Neural cell (in vitro differentiated cells): ENCODE data around the gene CLNK. TPM values are rescaled to one million over a fixed set of nuclear protein-coding genes. Genes with fewer than 3 reads are reported as not detected.

Experiments
- H2AFZ ChIP-seq: fragments of 200-600, 300-800 bp; sonication (generic), shearing (Covaris generic); 2 replicates; pipeline ENCODE4 v1.6.0; 2014; ENCODE audit warnings: low read depth, mild to moderate bottlenecking, antibody characterized with exemption, low read length, moderate library complexity
- H3F3A ChIP-seq: fragments of 200-600 bp; shearing (Covaris generic); 2 replicates; pipeline ENCODE4 v1.6.1; 2016; ENCODE audit warnings: mild to moderate bottlenecking, moderate library complexity, mixed read lengths, antibody characterized with exemption, low read length; ENCODE audit not compliant: insufficient read depth, poor library complexity, severe bottlenecking
- H3K27ac ChIP-seq: fragments of 200-600, 300-800 bp; sonication (generic), shearing (Covaris generic); 2 replicates; pipeline ENCODE4 v1.5.1; 2014; ENCODE audit warnings: mild to moderate bottlenecking, low read length, moderate library complexity
- H3K27me3 ChIP-seq: fragments of 300-800, 200-600 bp; sonication (generic), shearing (Covaris generic); 2 replicates; pipeline ENCODE4 v1.6.0; 2014; ENCODE audit warnings: mild to moderate bottlenecking, low read depth, low read length, moderate library complexity; ENCODE audit not compliant: insufficient read depth
- H3K36me3 ChIP-seq: fragments of 300-800, 200-600 bp; sonication (generic), shearing (Covaris generic); 2 replicates; pipeline ENCODE4 v1.5.1; 2014; ENCODE audit warnings: mild to moderate bottlenecking, antibody characterized with exemption, low read length, moderate library complexity; ENCODE audit not compliant: insufficient read depth
- H3K4me2 ChIP-seq: fragments of 300-800, 200-600 bp; sonication (generic), shearing (Covaris generic); 2 replicates; pipeline ENCODE4 v1.6.0; 2014; ENCODE audit warnings: mild to moderate bottlenecking, low read length
- H3K4me3 ChIP-seq: fragments of 300-800, 200-600 bp; sonication (generic), shearing (Covaris generic); 2 replicates; pipeline ENCODE4 v1.5.1; 2014; ENCODE audit warnings: mild to moderate bottlenecking, low read length, moderate library complexity
- H3K79me2 ChIP-seq: fragments of 200-600 bp; shearing (Covaris generic); replicated peaks from 2 replicates; pipeline ENCODE4 v1.6.0; 2014; ENCODE audit warnings: mild to moderate bottlenecking, low read length, moderate library complexity; ENCODE audit not compliant: insufficient read depth
- H3K9ac ChIP-seq: fragments of 300-800, 200-600 bp; sonication (generic), shearing (Covaris generic); 2 replicates; pipeline ENCODE4 v1.6.1; 2016; ENCODE audit warnings: mild to moderate bottlenecking, low read length, mixed read lengths
- H3K9me2 ChIP-seq: fragments of 200-600 bp; shearing (Covaris generic); 2 replicates; pipeline ENCODE4 v1.6.1; 2016; ENCODE audit warnings: mild to moderate bottlenecking, low read length, mixed read lengths; ENCODE audit not compliant: insufficient read depth
- H3K9me3 ChIP-seq: fragments of 200-600, 300-800 bp; sonication (generic), shearing (Covaris generic); 2 replicates; pipeline ENCODE4 v1.6.1; 2016; ENCODE audit warnings: mild to moderate bottlenecking, mixed run types, low read length, moderate library complexity, mixed read lengths
- H4K20me1 ChIP-seq: fragments of 200-600 bp; shearing (Covaris generic); 2 replicates; pipeline ENCODE4 v1.6.1; 2016; ENCODE audit warnings: mild to moderate bottlenecking, mixed run types; ENCODE audit not compliant: insufficient read depth
- CTCF ChIP-seq: fragments of 450-650 bp; IDR thresholded peaks from 2 replicates; pipeline ENCODE4 v1.5.1; 2014; ENCODE audit warnings: antibody characterized with exemption, mild to moderate bottlenecking, moderate library complexity; ENCODE audit not compliant: poor library complexity, severe bottlenecking
- EZH2 ChIP-seq: fragments of 200-600, 300-800 bp; shearing (Covaris generic), sonication (generic); IDR thresholded peaks from 2 replicates; pipeline ENCODE4 v1.6.1; 2014; ENCODE audit warnings: antibody characterized with exemption, low read length, borderline replicate concordance, mild to moderate bottlenecking; ENCODE audit not compliant: insufficient read depth, poor library complexity, severe bottlenecking
- MXI1 ChIP-seq: fragments of 450-650 bp; conservative IDR thresholded peaks from 2 replicates; pipeline ENCODE4 v1.6.1; 2014; ENCODE audit warnings: antibody characterized with exemption, mild to moderate bottlenecking; ENCODE audit not compliant: poor library complexity, severe bottlenecking
- RAD21 ChIP-seq: fragments of 450-650 bp; conservative IDR thresholded peaks from 2 replicates; pipeline ENCODE4 v1.6.1; 2014; ENCODE audit warnings: antibody characterized with exemption, mild to moderate bottlenecking, moderate library complexity
- REST ChIP-seq: IDR thresholded peaks from 2 replicates; pipeline ENCODE4 v1.6.1; 2012; ENCODE audit warnings: borderline replicate concordance
- SMC3 ChIP-seq: fragments of 450-650 bp; conservative IDR thresholded peaks from 2 replicates; pipeline ENCODE4 v1.6.1; 2014; ENCODE audit warnings: antibody characterized with exemption, mild to moderate bottlenecking, moderate library complexity; ENCODE audit not compliant: poor library complexity
- TAF1 ChIP-seq: IDR thresholded peaks from 2 replicates; pipeline ENCODE4 v1.6.1; 2012; ENCODE audit warnings: low read depth
- polyA plus RNA-seq: library from polyadenylated mRNA; depleted of rRNA; stranded (reverse); fragments of >200 nt; gene quantifications from 2 replicates; pipeline ENCODE4 v1.2.3, GENCODE V29; 2014

CLNK gene
- polyA plus RNA-seq, 1 donor from 2014 or later, result not detected

GRCh38 chr4:10625131-10625530 is 59.4 kb downstream of the CLNK start:
- no peak overlapping the region for H3K4me2 ChIP-seq
- no peak overlapping the region for H3K4me3 ChIP-seq
- no peak overlapping the region for H3K27ac ChIP-seq
- H3F3A ChIP-seq, result no peaks in the 10 kb centered on the region
- no peaks in the 10 kb centered on the region for H3K36me3 ChIP-seq
- no peaks in the 10 kb centered on the region for H4K20me1 ChIP-seq
- H3K9ac ChIP-seq, result no peak overlapping the region
- TF ChIP-seq REST (no peak), RAD21 (no peak), SMC3 (no peak), CTCF (no peak), TAF1 (no peak)
- H3K9me3 ChIP-seq, result no peaks in the 10 kb centered on the region
- no peaks in the 10 kb centered on the region for H3K9me2 ChIP-seq
- H3K27me3 ChIP-seq, result no peaks in the 10 kb centered on the region
- H2AFZ ChIP-seq, result no peak overlapping the region
- no peaks in the 10 kb centered on the region for H3K79me2 ChIP-seq

- Histone ChIP-seq H3K4me2 (no peak overlapping the region), H3K36me3 (no peaks in the 10 kb centered on the region)
Measured at GRCh38 chr4:10623862-10624261, 60.7 kb downstream of the CLNK start.

More at GRCh38 chr4:10623862-10624261, 60.7 kb downstream of the CLNK start:
- H3F3A ChIP-seq, result no peaks in the 10 kb centered on the region
- H3K4me3 ChIP-seq, result no peak overlapping the region
- no peaks in the 10 kb centered on the region for H4K20me1 ChIP-seq
- no peaks in the 10 kb centered on the region for H3K9me3 ChIP-seq
- no peaks in the 10 kb centered on the region for H3K27me3 ChIP-seq
- no peak overlapping the region for H3K27ac ChIP-seq
- H2AFZ ChIP-seq, result no peak overlapping the region
- no peaks in the 10 kb centered on the region for H3K9me2 ChIP-seq
- TF ChIP-seq EZH2 (no peak), SMC3 (no peak), TAF1 (no peak), CTCF (no peak), MXI1 (no peak)
- H3K79me2 ChIP-seq, result no peaks in the 10 kb centered on the region
- H3K9ac ChIP-seq, result no peak overlapping the region
